ENCODE data around the gene GALNT9.
"Not testable (repeated sequence)": the region's sequence is repeated elsewhere in the genome, so short reads cannot be mapped to it uniquely, and the experiment has no call there.

The GALNT9 gene

GRCh38 chr12:132329036-132329719 is at the start of gene GALNT9:
TSS of gene GALNT9 (minus strand) at chr12:132329589. CDS start at chr12:132329203, 386 bp downstream.
- peak; percentile 9 for DNase-seq

- not testable (repeated sequence) for DNase-seq
These were observed 49.7 kb upstream of the GALNT9 start for GRCh38 chr12:132379057-132379456.

DNA sequence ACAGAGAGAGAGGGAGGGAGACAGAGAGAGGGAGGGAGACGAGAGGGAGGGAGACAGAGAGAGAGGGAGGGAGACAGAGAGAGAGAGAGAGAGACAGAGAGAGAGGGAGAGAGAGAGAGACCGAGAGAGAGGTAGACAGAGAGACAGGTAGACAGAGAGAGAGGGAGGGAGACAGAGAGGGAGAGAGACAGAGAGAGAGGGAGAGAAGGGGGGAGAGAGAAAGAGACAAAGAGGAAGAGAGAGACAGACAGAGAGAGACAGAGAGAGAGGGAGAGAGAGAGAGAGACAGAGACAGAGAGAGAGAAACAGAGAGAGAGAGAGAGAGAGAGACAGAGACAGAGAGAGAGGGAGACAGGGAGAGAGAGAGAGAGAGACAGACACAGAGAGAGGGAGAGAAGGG is 47.8 kb upstream of the GALNT9 start:
- no peak for DNase-seq

GRCh38 chr12:132376464-132376830 is 47.1 kb upstream of the GALNT9 start:
- no peak for DNase-seq

DNA sequence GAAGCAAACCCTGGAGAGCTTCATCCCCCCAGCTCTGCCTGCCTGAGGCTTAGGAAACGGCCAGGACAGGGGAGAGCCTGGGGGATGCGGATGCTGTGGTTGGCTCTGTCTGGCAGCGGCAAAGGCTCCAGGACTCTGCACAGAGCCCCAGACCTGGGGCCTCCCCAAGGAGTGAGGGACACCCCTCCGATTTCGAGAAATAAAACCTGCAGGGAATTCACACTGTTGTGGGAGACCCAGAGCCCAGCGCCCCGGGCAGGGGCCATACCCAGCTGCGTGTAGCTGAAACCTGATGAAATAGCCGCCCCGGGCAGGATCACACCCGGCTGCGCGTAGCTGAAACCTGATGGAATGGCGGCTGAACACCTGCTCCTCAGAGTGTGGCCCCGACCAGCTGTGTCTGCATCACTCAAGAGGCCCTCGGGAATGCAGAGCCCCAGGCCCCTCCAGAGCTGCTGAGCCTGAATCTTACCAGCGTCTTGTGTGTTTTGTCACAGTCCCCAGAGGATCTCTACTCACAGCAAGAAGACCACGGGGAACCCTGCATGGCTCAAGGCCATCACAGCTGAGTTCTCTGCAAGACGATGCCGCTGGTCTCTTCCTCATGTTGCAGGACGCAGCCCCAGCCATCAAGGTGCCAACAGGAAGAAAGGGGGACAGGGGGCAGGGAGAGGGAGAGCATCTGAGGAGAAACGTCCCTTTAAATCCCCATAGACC is 46.5 kb upstream of the GALNT9 start:
- no peak for DNase-seq

GRCh38 chr12:132374612-132375445 is 45.4 kb upstream of the GALNT9 start:
- DNase-seq: no peak

DNA sequence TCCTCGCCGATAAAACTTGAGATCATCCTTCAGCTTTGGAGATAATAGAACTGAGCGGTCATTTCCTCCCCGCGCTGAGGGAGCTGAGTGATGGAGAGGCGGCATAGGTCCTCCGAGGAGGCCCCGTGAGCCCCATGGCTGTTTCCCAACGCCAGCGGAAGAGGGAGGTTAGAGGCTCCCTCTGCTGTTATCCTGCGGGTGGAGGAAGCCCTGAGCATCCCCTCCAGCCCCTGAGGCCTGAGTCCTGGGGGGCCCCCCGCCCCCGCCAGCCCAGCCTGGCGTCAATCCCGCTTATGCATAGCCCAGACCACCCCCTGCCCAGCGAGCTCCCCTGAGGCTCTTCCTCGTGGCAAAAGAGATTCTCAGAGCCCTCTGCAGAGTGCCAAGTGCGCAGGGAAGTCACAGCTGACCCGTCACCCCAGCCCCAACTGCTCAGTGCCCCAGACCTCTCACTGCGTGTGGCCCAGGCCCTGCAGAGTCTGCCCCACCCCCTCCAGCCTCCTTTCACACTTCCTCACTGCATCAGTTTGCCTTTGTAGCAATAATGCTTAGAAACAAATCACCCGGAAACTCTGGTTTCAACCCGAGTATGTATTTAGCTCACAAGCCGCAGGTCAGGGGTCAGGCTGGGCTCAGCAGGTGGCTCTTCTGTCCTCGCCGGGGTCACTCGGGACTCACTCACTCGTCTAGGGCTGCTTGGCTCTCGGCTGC is 44.7 kb upstream of the GALNT9 start:
- no peak for DNase-seq

GRCh38 chr12:132367852-132368251 is 38.5 kb upstream of the GALNT9 start:
- DNase-seq: no peak

DNA sequence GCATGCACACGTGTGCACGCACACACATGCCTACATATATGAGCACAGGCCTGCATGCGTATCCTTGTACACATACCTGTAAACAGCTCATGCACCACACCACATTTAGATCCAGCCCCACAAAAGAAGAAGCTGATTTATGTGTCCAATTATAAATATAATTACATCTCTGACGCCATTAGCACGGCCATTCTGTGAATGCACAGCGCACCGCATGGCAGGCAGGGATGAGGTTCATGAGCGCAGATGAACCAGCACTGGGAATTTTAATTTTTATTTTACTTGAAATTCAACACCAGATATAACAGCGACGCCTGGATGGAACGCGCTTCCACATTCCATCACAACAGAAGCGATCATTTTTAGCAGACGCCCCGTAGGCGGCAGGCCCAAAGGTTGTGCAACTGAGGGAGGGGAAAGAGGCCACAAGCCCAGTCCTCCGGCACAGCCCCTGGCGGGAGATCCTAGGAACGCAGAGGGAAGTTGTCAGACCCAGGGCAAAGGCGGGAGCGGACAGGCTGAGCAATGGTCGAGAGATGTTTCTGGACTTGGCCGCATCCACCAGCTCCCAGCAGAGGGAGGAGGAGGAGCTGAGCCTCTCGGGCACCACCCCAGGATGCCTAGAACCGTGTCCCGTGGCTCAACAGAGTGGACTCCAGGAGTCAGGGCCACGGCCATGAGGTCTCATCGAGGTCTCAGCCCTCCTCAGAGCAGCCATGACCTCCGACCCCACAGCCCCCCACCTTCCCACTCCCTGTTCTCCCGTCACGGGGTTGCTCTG is 37.9 kb upstream of the GALNT9 start:
- no peak for DNase-seq

- DNase-seq: no peak
These were observed 37.0 kb upstream of the GALNT9 start for GRCh38 chr12:132366341-132366861.

GRCh38 chr12:132365226-132365625 is 35.8 kb upstream of the GALNT9 start:
- no peak for DNase-seq

GRCh38 chr12:132364348-132364902 is 35.0 kb upstream of the GALNT9 start:
- DNase-seq: no peak

- no peak for DNase-seq
These were observed 34.4 kb upstream of the GALNT9 start for GRCh38 chr12:132363661-132364347.

DNA sequence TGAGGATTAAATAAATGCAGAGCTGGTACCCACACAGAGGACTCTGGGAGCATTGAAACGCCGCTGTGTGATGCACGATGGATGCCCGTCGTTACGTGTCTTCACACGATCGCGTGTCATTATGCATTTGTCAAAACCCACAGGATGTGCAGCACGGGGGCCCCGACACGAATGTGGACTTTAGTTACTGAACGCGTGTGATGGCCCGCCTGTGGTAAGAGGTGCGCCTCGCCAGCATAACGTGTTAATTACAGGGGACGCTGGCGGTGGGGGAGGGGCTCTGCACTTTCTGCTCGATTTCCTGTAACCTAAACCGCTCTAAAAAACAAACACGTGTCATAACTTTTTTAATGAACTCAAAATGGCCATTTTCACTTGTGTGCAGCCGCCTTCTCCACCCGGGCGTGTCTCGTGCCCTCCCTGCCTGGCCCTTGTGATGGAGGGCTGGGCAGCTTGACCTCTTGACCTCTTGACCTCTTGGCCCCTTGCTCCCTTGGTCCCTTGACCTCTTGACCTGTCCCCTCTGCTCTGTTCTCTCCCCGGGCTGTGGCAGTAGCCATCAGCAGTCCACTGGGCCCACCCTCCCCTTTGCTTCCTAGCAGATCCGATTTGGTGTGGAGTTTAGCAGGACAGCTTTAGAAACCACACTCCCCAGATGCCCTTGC is 33.7 kb upstream of the GALNT9 start:
- DNase-seq: no peak

- DNase-seq: no peak
These were observed 31.8 kb upstream of the GALNT9 start for GRCh38 chr12:132360906-132361777.

GRCh38 chr12:132360410-132360809 is 31.0 kb upstream of the GALNT9 start:
- DNase-seq: no peak

DNA sequence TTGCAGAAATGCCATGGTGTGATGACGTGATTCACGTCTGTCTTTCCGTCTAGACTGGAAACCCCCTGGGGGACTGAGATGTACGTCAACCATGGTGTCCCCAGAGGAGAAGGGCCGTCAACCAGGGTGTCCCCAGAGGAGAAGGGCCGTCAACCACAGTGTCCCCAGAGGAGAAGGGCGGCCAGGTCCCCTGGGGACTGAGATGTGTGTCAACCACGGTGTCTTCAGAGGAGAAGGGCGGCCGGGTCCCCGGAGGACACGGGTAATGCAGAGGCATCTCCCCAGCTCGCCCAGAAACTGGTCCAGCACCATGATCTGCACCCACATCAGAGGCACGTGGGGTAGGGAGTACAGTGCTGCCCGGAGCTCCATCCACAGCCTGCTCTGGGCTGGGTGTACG is 30.6 kb upstream of the GALNT9 start:
- DNase-seq: no peak

- no peak for DNase-seq
These were observed 30.2 kb upstream of the GALNT9 start for GRCh38 chr12:132359551-132359950.

All from NCI-H1105 (cell line).